ENCODE results near the gene PTPRQ.

The PTPRQ gene

DNA sequence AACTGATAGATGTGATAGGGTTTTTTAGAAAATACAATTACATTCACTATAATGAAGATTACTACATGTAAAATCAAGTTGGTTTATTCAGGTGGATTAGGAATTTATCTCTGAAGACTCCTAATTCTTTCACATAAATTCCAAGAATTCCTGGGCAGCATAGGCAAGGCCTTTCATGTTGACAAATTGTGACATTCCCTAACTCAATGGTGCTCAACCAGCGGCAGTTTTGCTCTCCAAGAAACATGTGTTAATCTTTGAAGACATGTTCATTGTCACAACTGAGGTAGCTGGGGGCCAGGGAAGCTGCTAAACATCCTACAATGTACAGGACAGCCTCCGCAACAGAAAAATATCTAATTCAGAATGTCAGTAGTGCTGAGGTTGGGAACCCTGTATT is 46.3 kb downstream of the PTPRQ start:
- in situ Hi-C loops (cut with HindIII; ENCODE audit: low pct_unique_long_range_greater_than_20kb, low sequenced_read_pairs), result no loop called here
- no peak for TF ChIP-seq JUND (IDR thresholded peaks at IDR 0.05; ENCODE audit: low read depth)
- DNase-seq (ENCODE audit: low read depth in 1 of 2, low spot score in 1 of 2), result peak in 1 of 2 experiments; percentile 29

DNA sequence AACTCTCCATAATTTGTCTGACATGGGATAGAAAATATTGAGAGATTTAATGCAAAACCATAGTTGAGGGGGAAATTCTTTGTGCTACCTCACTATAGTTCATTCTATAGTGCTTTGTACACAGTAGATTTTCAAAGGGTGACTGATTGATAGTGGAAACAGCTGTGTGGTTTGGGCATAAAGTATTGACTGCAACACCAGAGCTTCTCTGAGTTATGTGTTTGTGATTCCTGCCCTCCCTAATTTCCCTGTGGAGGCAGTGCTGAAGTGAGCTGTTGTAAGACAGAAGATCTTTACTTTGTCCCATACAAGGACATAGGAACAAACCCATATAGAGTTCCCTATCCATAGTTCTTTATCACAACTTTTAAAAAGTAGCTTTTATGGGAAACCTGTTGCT is 47.1 kb downstream of the PTPRQ start:
- no peak for TF ChIP-seq JUND (IDR thresholded peaks at IDR 0.05; ENCODE audit: low read depth)
- no peak for DNase-seq (ENCODE audit: low read depth in 1 of 2, low spot score in 1 of 2)
- in situ Hi-C loops (cut with HindIII; ENCODE audit: low pct_unique_long_range_greater_than_20kb, low sequenced_read_pairs), result no loop called here

DNA sequence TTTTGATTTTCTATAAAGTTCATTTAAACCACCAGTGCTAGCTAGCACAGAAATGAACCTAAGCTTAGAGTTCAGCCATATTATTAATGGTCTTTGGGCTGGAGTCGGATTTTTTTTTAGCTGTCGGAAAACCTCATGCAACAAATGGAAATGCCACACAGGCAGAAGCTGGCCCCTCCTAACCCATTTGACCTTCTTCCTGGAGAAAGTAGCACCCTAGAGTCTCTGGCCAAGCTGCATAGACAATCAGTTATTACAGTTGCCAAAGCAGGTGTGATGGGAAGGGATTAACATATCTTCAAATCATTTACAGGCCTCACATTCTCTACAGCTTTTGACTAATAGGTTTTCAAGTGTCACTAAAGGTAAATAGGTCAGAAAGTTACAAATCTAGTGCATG is 49.4 kb downstream of the PTPRQ start:
- no peak for TF ChIP-seq JUND (IDR thresholded peaks at IDR 0.05; ENCODE audit: low read depth)
- in situ Hi-C loops (cut with HindIII; ENCODE audit: low pct_unique_long_range_greater_than_20kb, low sequenced_read_pairs), result no loop called here
- DNase-seq (ENCODE audit: low read depth in 1 of 2, low spot score in 1 of 2), result no peak

DNA sequence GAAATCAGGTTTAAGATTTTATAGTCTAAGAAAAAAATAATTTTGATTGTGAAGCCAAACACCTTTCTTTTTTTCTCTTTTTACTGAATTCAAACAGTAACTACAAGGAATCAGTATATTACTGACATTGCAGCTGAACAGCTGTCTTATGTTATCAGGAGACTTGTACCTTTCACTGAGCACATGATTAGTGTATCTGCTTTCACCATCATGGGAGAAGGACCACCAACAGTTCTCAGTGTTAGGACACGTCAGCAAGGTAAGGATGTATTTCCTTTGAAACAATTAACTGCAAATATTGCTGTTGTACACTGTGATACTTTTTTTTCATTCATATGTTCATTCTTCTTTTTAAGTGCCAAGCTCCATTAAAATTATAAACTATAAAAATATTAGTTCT is 50.8 kb downstream of the PTPRQ start:
- in situ Hi-C loops (cut with HindIII; ENCODE audit: low pct_unique_long_range_greater_than_20kb, low sequenced_read_pairs), result no loop called here
- TF ChIP-seq JUND (IDR thresholded peaks at IDR 0.05; ENCODE audit: low read depth), result no peak
- DNase-seq (ENCODE audit: low read depth in 1 of 2, low spot score in 1 of 2), result no peak

DNA sequence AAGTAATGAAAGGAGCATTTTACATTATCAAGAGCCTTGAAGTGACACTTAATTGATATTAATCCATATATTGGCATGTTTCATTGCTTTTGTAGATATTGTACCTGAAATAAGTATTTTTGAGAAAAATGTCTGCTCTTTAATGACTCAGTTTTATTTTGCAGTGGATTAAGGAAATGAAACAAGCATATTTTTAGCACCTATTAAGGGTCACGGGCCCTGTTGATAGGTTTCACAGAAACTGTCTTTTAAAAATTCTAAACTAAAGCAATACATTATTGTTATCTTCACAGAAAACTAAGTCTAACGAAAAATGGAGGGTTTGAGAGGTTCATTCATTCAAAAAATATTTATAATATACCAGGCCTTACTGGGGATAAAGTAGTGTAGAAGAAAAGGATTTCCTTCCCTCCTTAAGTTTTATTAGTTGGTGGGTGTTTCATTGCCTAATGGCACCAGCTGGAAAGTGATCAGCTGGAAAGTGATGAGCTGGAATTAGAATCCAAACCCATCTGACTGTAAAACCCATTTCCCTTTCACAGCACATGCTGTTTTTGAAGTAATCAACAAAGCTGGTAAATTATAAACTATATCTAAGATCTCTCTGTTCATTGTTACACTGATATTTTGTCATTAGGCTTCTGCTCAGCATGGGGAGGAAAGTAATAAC is 54.2 kb downstream of the PTPRQ start:
- TF ChIP-seq JUND (IDR thresholded peaks at IDR 0.05; ENCODE audit: low read depth), result no peak
- DNase-seq (ENCODE audit: low read depth in 1 of 2, low spot score in 1 of 2), result no peak
- in situ Hi-C loops (cut with HindIII; ENCODE audit: low pct_unique_long_range_greater_than_20kb, low sequenced_read_pairs), result no loop called here

DNA sequence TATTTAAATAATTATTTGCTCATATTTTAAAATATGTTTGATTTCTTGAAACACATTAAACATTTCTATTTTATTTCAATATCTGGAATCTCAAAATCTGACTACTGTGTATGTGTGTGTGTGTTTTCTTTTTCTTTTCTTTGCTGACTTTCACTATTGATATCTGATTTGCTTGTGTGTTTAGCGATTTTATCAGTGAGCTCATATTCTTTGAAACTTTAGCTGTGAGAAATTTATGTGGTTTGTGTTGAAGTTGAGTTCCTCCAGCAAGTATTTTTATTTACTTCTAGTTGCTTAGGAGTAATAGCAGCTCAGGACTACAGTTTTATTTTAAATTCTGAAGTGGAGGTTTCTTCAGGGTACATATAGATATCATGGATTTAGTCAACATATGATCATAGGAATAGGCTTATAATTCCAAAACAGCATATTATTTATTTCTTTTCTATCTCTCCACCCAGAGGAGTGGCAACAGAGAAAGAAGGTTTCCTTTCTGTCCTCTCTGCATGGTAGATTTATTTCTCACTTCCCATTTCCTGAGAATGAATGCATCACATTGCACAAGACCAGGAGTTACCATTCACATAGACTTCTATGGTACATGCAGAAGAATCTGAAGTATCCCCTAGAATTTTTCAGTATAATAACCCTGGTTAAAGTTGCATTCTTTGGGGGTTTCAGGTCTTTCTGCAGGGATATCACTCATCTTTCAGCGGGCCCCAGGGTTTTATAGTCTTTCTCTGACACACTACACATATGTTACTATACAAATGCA is 60.5 kb downstream of the PTPRQ start:
- in situ Hi-C loops (cut with HindIII; ENCODE audit: low pct_unique_long_range_greater_than_20kb, low sequenced_read_pairs), result no loop called here
- DNase-seq (ENCODE audit: low read depth in 1 of 2, low spot score in 1 of 2), result peak in 1 of 2 experiments; percentile 57
- peak; percentile 58; the same call in 1 of the 2 replicates for TF ChIP-seq JUND (IDR thresholded peaks at IDR 0.05; ENCODE audit: low read depth)

DNA sequence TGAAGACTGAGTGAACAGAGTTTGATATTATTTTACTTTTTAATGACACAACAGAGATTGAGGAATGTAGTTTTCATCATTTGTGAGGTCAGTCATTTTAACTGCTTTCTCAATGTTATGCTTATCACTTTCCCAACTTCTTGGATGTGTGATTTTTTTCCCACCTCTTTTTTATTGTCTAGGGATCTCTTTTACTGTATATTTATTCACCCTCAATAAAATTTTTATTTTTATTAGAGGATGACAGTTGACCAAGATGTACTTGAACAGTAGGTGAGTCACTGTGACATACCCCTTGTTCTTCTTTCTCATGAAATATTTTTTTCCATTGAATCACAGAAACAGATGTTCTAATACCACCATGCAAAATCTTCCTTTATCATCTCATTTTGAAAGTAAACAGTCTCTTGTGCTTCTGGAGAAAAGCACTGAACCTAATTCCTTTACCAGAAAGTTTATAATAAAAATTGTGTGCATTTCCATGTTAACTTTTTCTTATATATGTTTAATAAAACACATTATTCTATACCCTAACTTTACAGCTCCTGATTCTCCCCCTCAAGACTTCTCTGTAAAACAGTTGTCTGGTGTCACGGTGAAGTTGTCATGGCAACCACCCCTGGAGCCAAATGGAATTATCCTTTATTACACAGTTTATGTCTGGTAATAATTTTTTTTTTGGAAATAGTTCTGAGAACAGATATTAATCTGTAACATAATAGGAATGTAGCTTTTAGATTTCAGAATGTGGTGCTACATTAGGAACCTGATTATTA is 65.9 kb downstream of the PTPRQ start:
- DNase-seq (ENCODE audit: low read depth in 1 of 2, low spot score in 1 of 2), result no peak
- no peak for TF ChIP-seq JUND (IDR thresholded peaks at IDR 0.05; ENCODE audit: low read depth)
- in situ Hi-C loops (cut with HindIII; ENCODE audit: low pct_unique_long_range_greater_than_20kb, low sequenced_read_pairs), result no loop called here

DNA sequence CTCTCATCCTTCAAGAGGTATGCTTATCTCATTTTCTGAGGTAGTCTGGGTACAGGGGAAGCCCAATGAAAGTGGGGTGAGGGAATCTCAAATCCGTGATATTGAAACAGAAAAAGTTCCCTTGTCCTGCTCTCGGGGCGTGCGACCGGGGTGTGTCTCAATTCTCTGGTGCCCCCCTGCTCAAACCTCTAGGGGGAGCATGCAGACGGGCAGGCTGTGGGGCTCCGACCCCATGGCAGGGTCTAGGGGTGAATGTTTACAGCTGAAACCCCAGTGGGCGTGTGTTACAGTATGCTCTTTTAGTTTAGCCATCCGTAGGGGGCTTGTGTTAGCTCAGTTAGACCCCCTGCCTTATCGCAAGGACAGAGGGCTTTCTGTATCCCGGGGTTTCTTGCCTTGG is 68.7 kb downstream of the PTPRQ start:
- in situ Hi-C loops (cut with HindIII; ENCODE audit: low pct_unique_long_range_greater_than_20kb, low sequenced_read_pairs), result no loop called here
- no peak for TF ChIP-seq JUND (IDR thresholded peaks at IDR 0.05; ENCODE audit: low read depth)
- no peak for DNase-seq (ENCODE audit: low read depth in 1 of 2, low spot score in 1 of 2)

DNA sequence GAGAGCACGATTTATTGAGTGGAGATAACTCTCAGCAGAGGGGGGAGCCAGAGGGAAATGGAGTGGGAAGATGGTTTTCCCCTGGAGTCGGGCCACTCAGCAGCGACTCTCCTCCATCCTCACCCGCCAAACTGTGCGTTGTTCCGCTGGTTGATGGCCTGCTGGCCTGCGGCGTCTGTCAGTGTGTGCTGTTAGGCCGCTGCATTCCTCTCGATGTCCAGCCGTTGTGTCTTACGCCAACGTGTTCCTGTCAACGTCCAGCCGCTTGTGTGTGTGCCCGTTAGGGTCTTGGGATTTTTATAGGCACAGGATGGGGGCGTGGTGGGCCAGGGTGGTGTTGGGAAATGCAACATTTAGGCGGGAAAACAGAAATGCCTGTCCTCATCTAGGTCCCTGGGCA is 69.2 kb downstream of the PTPRQ start:
- in situ Hi-C loops (cut with HindIII; ENCODE audit: low pct_unique_long_range_greater_than_20kb, low sequenced_read_pairs), result no loop called here
- DNase-seq (ENCODE audit: low read depth in 1 of 2, low spot score in 1 of 2), result no peak
- TF ChIP-seq JUND (IDR thresholded peaks at IDR 0.05; ENCODE audit: low read depth), result no peak

DNA sequence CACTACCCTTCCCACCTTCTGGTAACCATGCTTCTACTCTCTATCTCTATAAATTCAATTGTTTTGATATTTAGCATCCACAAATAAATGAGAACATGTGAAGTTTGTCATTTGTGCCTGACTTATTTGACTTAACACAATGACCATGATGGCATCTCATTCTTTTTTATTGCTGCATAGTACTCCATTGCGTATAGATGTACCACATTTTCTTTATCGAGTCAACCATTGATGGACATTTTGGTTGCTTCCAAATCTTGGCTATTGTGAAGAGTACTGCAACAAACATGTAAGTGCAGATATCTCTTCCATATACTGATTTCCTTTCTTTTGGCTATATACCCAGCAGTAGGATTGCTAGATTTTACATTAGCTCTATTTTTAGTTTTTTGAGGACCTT is 73.6 kb downstream of the PTPRQ start:
- no peak for TF ChIP-seq JUND (IDR thresholded peaks at IDR 0.05; ENCODE audit: low read depth)
- no peak for DNase-seq (ENCODE audit: low read depth in 1 of 2, low spot score in 1 of 2)
- in situ Hi-C loops (cut with HindIII; ENCODE audit: low pct_unique_long_range_greater_than_20kb, low sequenced_read_pairs), result no loop called here

DNA sequence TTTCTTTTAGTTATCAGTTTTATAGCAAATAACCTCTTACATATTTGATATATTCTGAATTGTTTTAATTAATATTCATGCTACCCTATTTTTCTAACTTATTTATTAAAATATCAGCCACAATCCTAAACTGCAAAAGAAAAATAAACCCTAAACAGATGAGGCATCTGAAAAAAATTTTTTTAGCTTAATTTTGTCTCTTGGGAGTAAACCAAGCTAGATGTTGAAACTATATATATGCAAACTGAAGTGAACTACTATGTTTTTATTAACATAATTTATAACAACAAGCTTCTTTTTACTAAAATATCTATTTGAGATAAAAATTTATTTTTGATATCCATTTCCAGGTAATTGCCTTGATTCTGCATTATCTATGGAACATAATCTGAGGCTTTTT is 87.6 kb downstream of the PTPRQ start:
- TF ChIP-seq JUND (IDR thresholded peaks at IDR 0.05; ENCODE audit: low read depth), result no peak
- in situ Hi-C loops (cut with HindIII; ENCODE audit: low pct_unique_long_range_greater_than_20kb, low sequenced_read_pairs), result no loop called here
- no peak for DNase-seq (ENCODE audit: low read depth in 1 of 2, low spot score in 1 of 2)

DNA sequence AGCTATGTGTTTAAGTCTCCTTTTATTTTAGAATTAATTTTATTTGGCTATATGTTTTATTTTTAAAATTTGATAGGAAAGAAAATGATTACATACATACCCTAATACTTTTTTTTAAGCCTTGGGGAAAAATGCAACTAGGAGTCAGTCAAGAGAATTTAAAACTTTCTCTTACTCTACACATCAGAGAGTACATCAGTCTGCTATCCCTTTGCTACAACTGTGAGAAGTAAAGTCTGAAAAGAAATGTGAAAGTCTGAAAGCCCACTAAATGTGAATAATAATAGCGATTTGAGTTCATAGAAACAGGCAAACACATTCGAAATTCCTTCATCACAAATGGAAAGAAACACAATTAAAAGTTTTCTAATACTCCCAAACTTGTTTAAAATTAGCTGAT is 95.0 kb downstream of the PTPRQ start:
- TF ChIP-seq JUND (IDR thresholded peaks at IDR 0.05; ENCODE audit: low read depth), result no peak
- in situ Hi-C loops (cut with HindIII; ENCODE audit: low pct_unique_long_range_greater_than_20kb, low sequenced_read_pairs), result no loop called here
- no peak for DNase-seq (ENCODE audit: low read depth in 1 of 2, low spot score in 1 of 2)

DNA sequence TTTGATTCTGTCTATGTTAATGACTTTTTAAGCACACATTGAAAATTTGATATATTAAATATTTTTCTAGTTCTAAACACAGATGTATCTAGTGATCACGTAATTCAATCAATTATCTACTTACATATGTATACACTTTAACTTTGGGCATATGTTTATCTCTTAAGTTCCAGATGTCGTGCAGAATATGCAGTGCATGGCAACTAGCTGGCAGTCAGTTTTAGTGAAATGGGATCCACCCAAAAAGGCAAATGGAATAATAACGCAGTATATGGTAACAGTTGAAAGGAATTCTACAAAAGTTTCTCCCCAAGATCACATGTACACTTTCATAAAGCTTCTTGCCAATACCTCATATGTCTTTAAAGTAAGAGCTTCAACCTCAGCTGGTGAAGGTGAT is 105.3 kb downstream of the PTPRQ start:
- in situ Hi-C loops (cut with HindIII; ENCODE audit: low pct_unique_long_range_greater_than_20kb, low sequenced_read_pairs), result no loop called here
- no peak for DNase-seq (ENCODE audit: low read depth in 1 of 2, low spot score in 1 of 2)
- TF ChIP-seq JUND (IDR thresholded peaks at IDR 0.05; ENCODE audit: low read depth), result no peak

All from T47D (cell line).